SK-N-MC (cell line): ENCODE results near the gene ZNF638.
"Not testable (repeated sequence)": the region's sequence is repeated elsewhere in the genome, so short reads cannot be mapped to it uniquely, and the experiment has no call there.

ENCODE experiments used
- DNase-seq: peaks from one replicate; pipeline ENCODE4 v3.0.0-alpha.2; 2011; ENCODE audit warnings: low read depth, low spot score
- H3K27ac ChIP-seq: fragments of 200-600 bp; sonication (generic); 2 replicates; pipeline ENCODE4 v1.5.1; 2016; ENCODE audit warnings: mixed run types
- H3K36me3 ChIP-seq: fragments of 200-600 bp; sonication (generic); 2 replicates; pipeline ENCODE4 v1.6.1; 2017; ENCODE audit warnings: antibody characterized with exemption, low read length, mixed read lengths; ENCODE audit not compliant: insufficient read depth
- H3K4me3 ChIP-seq: fragments of 200-600 bp; sonication (generic); 2 replicates; pipeline ENCODE4 v1.5.1; 2016
- H3K9ac ChIP-seq: fragments of 200-600 bp; sonication (generic); 2 replicates; pipeline ENCODE4 v1.8.0; 2017; ENCODE audit warnings: mixed run types, mixed read lengths; ENCODE audit not compliant: insufficient read length
- H3K9me3 ChIP-seq: fragments of 200-600 bp; sonication (generic); 2 replicates; pipeline ENCODE4 v1.6.1; 2017; ENCODE audit warnings: low read depth, mild to moderate bottlenecking, antibody characterized with exemption, low read length, moderate library complexity, mixed read lengths
- EZH2 ChIP-seq: fragments of 200-600 bp; sonication (generic); IDR thresholded peaks from one replicate; pipeline ENCODE4 v1.6.1; 2017; ENCODE audit warnings: antibody characterized with exemption
- FOXP2 ChIP-seq: optimal IDR thresholded peaks from 2 replicates; pipeline ENCODE3; 2011; ENCODE audit warnings: mild to moderate bottlenecking, moderate library complexity; ENCODE audit not compliant: insufficient read depth; ENCODE audit errors: extremely low read length, control extremely low read depth
- POLR2AphosphoS5 ChIP-seq: IDR thresholded peaks from 2 replicates; pipeline ENCODE4 v1.6.1; 2012; ENCODE audit warnings: mild to moderate bottlenecking, low read depth, low read length, borderline replicate concordance

ZNF638 gene

GRCh38 chr2:71330585-71331330 is 824 bp upstream of the ZNF638 start:
- Histone ChIP-seq H3K9me3 (no peaks in the 10 kb centered on the region), H3K4me3 (peak overlapping the region; percentile 100), H3K9ac (no peak overlapping the region), H3K36me3 (peaks cover 27% of the 10 kb centered on the region), H3K27ac (peak overlapping the region; percentile 79; the same call in 1 of the 2 replicates)
- DNase-seq, result no peak
- TF ChIP-seq POLR2AphosphoS5 (no peak), EZH2 (no peak), FOXP2 (no peak)

- DNase-seq, H3K9ac ChIP-seq, H3K9me3 ChIP-seq, H3K27ac ChIP-seq: not testable (repeated sequence)
- Histone ChIP-seq H3K4me3 (peak overlapping the region; percentile 100), H3K36me3 (peaks cover 29% of the 10 kb centered on the region)
Measured at GRCh38 chr2:71331331-71331580, 326 bp upstream of the ZNF638 start.

GRCh38 chr2:71332435-71332796 is 834 bp downstream of the ZNF638 start:
- TF ChIP-seq POLR2AphosphoS5 (no peak), FOXP2 (no peak), EZH2 (no peak)

GRCh38 chr2:71333619-71334018 is 2.0 kb downstream of the ZNF638 start:
- DNase-seq, result no peak
- Histone ChIP-seq H3K36me3 (peaks cover 39% of the 10 kb centered on the region), H3K27ac (no peak overlapping the region), H3K9ac (peak overlapping the region; percentile 98), H3K4me3 (peak overlapping the region; percentile 100), H3K9me3 (no peaks in the 10 kb centered on the region)
- no peak for TF ChIP-seq POLR2AphosphoS5
- TF ChIP-seq FOXP2, result no peak
- TF ChIP-seq EZH2, result no peak

More at GRCh38 chr2:71332435-71332796, 834 bp downstream of the ZNF638 start:
- DNase-seq, result no peak
- peak overlapping the region; percentile 100 for H3K4me3 ChIP-seq
- H3K9me3 ChIP-seq, result no peaks in the 10 kb centered on the region
- peak overlapping the region; percentile 98 for H3K9ac ChIP-seq
- peak overlapping the region; percentile 92 for H3K27ac ChIP-seq
- H3K36me3 ChIP-seq, result peaks cover 35% of the 10 kb centered on the region

GRCh38 chr2:71336384-71336783 is 4.8 kb downstream of the ZNF638 start:
- TF ChIP-seq POLR2AphosphoS5, result no peak
- no peak for TF ChIP-seq FOXP2
- no peak for TF ChIP-seq EZH2
- Histone ChIP-seq H3K9me3 (no peaks in the 10 kb centered on the region), H3K36me3 (peaks cover 61% of the 10 kb centered on the region), H3K9ac (no peak overlapping the region), H3K27ac (no peak overlapping the region), H3K4me3 (no peak overlapping the region)
- DNase-seq, result no peak

- no peak overlapping the region for H3K9ac ChIP-seq
- no peak for DNase-seq
Measured at GRCh38 chr2:71336802-71337201, 5.2 kb downstream of the ZNF638 start.

GRCh38 chr2:71337776-71338175 is 6.2 kb downstream of the ZNF638 start:
- DNase-seq, result no peak
- TF ChIP-seq POLR2AphosphoS5 (no peak), FOXP2 (no peak), EZH2 (no peak)
- H3K9me3 ChIP-seq, result no peaks in the 10 kb centered on the region
- 0 out of 2 replicates have a peak overlapping the region, but pooled peaks have one; percentile 3 for H3K27ac ChIP-seq
- H3K9ac ChIP-seq, result no peak overlapping the region
- H3K36me3 ChIP-seq, result peaks cover 66% of the 10 kb centered on the region
- H3K4me3 ChIP-seq, result no peak overlapping the region

More at GRCh38 chr2:71336802-71337201, 5.2 kb downstream of the ZNF638 start:
- H3K9me3 ChIP-seq, result no peaks in the 10 kb centered on the region
- TF ChIP-seq EZH2 (no peak), FOXP2 (no peak), POLR2AphosphoS5 (no peak)
- no peak overlapping the region for H3K4me3 ChIP-seq
- no peak overlapping the region for H3K27ac ChIP-seq
- H3K36me3 ChIP-seq, result peaks cover 65% of the 10 kb centered on the region

GRCh38 chr2:71339685-71340084 is 8.1 kb downstream of the ZNF638 start:
- H3K27ac ChIP-seq, result no peak overlapping the region
- H3K9ac ChIP-seq, result no peak overlapping the region
- DNase-seq, result no peak
- H3K4me3 ChIP-seq, result no peak overlapping the region
- no peaks in the 10 kb centered on the region for H3K9me3 ChIP-seq
- TF ChIP-seq POLR2AphosphoS5, result no peak
- no peak for TF ChIP-seq FOXP2
- no peak for TF ChIP-seq EZH2
- H3K36me3 ChIP-seq, result peaks cover 62% of the 10 kb centered on the region

- no peak for TF ChIP-seq POLR2AphosphoS5
- no peak for TF ChIP-seq FOXP2
- TF ChIP-seq EZH2, result no peak
- Histone ChIP-seq H3K9ac (no peak overlapping the region), H3K27ac (no peak overlapping the region), H3K36me3 (peaks cover 58% of the 10 kb centered on the region), H3K4me3 (no peak overlapping the region), H3K9me3 (no peaks in the 10 kb centered on the region)
- DNase-seq, result no peak
Measured at GRCh38 chr2:71340176-71340575, 8.6 kb downstream of the ZNF638 start.

GRCh38 chr2:71341645-71342044 is 10.1 kb downstream of the ZNF638 start:
- H3K27ac ChIP-seq, result no peak overlapping the region
- no peak overlapping the region for H3K9ac ChIP-seq
- DNase-seq, result no peak
- H3K9me3 ChIP-seq, result no peaks in the 10 kb centered on the region
- H3K36me3 ChIP-seq, result peaks cover 46% of the 10 kb centered on the region
- no peak for TF ChIP-seq EZH2
- TF ChIP-seq POLR2AphosphoS5, result no peak
- no peak for TF ChIP-seq FOXP2
- H3K4me3 ChIP-seq, result no peak overlapping the region
